Measurements from ENCODE around the gene CELF4. TPM values are rescaled to one million over a fixed set of nuclear protein-coding genes. Genes with fewer than 3 reads are reported as not detected.

The CELF4 gene
- total RNA-seq, 1 experiment from 2014 or later: 0.11 TPM

DNA sequence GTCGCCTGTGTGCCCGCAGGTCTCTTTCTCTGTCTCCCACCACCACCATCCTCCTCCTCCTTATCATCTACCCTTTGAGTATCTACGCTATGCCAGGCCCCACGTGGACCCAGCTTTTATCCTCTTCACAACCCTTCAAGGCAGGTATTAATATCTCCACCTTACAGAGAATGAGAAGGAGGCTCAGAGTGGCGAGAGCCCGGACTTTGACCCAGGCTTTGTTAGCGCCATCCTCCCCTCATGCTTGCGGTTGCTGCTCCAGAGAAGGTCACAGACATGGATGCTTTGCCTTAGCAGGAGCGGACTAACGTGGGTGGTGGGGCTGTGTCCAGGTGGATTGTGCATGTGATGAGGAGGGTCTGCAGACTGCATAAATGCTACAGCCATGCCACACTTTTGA lies 119.8 kb downstream of the CELF4 start:
- H3K4me3 Mint-ChIP-seq (ENCODE audit: unreplicated experiment): no peak overlapping the region
- CTCF ChIA-PET: no interaction called here
- no TSS peak for BruUV-seq (replicated peaks)
- no peaks in the 10 kb centered on the region for H3K4me1 Mint-ChIP-seq (ENCODE audit: low read depth, unreplicated experiment)
- Histone ChIP-seq H3K36me3 (ENCODE audit: control insufficient read depth, insufficient read depth, low read length) (no peaks in the 10 kb centered on the region), H3K9me3 (no peaks in the 10 kb centered on the region), H3K4me1 (no peaks in the 10 kb centered on the region), H3K27me3 (replicated peaks; ENCODE audit: control insufficient read depth, insufficient read depth, low read length) (no peaks in the 10 kb centered on the region), H3K4me3 (ENCODE audit: low read depth, low read length) (no peak overlapping the region)
- intact Hi-C loops (cut with micrococcal nuclease; ENCODE audit: unreplicated experiment): no loop called here
- H3K36me3 Mint-ChIP-seq (ENCODE audit: insufficient read depth, unreplicated experiment): no peaks in the 10 kb centered on the region
- POLR2A ChIA-PET: no interaction called here
- H3K27me3 Mint-ChIP-seq (ENCODE audit: insufficient read depth, unreplicated experiment): peaks cover 8% of the 10 kb centered on the region
- no peak for DNase-seq
- H3K27ac Mint-ChIP-seq (ENCODE audit: unreplicated experiment): no peak overlapping the region
- TF ChIP-seq, protein P1, sequence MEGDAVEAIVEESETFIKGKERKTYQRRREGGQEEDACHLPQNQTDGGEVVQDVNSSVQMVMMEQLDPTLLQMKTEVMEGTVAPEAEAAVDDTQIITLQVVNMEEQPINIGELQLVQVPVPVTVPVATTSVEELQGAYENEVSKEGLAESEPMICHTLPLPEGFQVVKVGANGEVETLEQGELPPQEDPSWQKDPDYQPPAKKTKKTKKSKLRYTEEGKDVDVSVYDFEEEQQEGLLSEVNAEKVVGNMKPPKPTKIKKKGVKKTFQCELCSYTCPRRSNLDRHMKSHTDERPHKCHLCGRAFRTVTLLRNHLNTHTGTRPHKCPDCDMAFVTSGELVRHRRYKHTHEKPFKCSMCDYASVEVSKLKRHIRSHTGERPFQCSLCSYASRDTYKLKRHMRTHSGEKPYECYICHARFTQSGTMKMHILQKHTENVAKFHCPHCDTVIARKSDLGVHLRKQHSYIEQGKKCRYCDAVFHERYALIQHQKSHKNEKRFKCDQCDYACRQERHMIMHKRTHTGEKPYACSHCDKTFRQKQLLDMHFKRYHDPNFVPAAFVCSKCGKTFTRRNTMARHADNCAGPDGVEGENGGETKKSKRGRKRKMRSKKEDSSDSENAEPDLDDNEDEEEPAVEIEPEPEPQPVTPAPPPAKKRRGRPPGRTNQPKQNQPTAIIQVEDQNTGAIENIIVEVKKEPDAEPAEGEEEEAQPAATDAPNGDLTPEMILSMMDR (IDR thresholded peaks at IDR 0.05; ENCODE audit: insufficient read depth in 1 of 2, low read depth in 1 of 2, low read length in 1 of 2, severe bottlenecking in 1 of 2, unreplicated experiment in 1 of 2): no peak
- H3K9me3 Mint-ChIP-seq (ENCODE audit: unreplicated experiment): no peaks in the 10 kb centered on the region

DNA sequence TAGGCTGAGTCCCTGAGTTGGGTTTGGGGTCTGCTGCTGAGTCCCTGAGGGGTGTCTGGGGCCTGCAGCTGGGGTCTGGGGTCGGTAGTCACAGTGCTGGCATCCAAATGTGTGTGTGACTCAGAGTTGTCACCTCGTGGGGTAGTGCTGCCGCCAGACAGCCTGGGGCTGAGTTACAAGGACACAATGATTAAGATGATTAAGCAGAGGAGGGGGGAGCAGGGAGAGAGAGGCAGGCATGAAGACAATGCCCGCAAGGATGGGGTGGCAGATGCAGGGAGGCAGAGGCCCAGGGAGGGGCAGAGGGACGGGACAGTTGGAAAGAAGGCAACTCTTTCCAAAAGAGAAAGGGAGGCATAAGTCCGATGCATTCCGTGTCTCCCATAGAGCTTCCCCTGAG lies 120.2 kb downstream of the CELF4 start:
- no peak overlapping the region for H3K4me3 Mint-ChIP-seq (ENCODE audit: unreplicated experiment)
- CTCF ChIA-PET: no interaction called here
- Histone ChIP-seq H3K4me1 (no peaks in the 10 kb centered on the region), H3K4me3 (ENCODE audit: low read depth, low read length) (no peak overlapping the region), H3K9me3 (no peaks in the 10 kb centered on the region), H3K27me3 (replicated peaks; ENCODE audit: control insufficient read depth, insufficient read depth, low read length) (no peaks in the 10 kb centered on the region), H3K36me3 (ENCODE audit: control insufficient read depth, insufficient read depth, low read length) (no peaks in the 10 kb centered on the region)
- no peak for DNase-seq
- no peaks in the 10 kb centered on the region for H3K36me3 Mint-ChIP-seq (ENCODE audit: insufficient read depth, unreplicated experiment)
- H3K27me3 Mint-ChIP-seq (ENCODE audit: insufficient read depth, unreplicated experiment): peaks cover 8% of the 10 kb centered on the region
- intact Hi-C loops (cut with micrococcal nuclease; ENCODE audit: unreplicated experiment): no loop called here
- H3K4me1 Mint-ChIP-seq (ENCODE audit: low read depth, unreplicated experiment): no peaks in the 10 kb centered on the region
- H3K9me3 Mint-ChIP-seq (ENCODE audit: unreplicated experiment): no peaks in the 10 kb centered on the region
- TF ChIP-seq, protein P1 (IDR thresholded peaks at IDR 0.05; ENCODE audit: insufficient read depth in 1 of 2, low read depth in 1 of 2, low read length in 1 of 2, severe bottlenecking in 1 of 2, unreplicated experiment in 1 of 2): no peak
- POLR2A ChIA-PET: no interaction called here
- no peak overlapping the region for H3K27ac Mint-ChIP-seq (ENCODE audit: unreplicated experiment)
- BruUV-seq (replicated peaks): no TSS peak

DNA sequence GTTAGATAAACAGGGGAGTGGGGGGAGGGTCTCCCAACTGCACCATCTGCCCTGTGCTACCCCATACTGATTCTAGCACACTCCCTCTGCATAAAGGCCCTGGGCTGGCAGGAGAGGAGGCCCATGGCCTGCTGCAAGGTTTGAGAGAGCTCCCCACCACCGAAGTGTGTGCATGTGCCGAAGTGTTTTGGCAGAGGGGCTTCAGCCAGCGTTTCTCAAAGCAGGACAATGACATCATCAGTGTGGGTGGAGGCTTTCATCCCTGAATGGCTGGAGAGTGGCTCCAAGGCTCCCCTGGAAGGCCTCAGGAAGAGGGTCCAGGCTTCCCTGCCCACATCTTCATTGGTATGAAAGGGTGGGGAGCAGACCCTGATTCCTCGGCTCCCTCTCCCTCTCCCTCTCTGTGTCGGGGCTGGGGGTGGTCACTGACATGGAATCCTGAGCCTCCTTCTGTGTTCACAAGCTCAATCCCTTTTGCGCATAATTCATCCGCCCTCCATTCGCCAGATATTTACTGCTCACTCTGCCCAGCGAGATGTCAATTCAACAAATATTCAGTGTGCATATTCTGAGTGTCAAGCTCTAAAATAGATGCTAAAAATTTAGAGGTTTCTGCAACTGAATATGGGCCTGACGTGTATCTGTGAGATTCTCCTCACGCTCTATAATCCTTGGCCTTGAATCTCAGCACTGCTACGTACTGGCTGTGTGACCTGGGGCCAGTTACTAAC lies 122.1 kb downstream of the CELF4 start:
- Mint-ChIP-seq H3K9me3 (ENCODE audit: unreplicated experiment) (no peaks in the 10 kb centered on the region), H3K4me1 (ENCODE audit: low read depth, unreplicated experiment) (no peaks in the 10 kb centered on the region), H3K27me3 (ENCODE audit: insufficient read depth, unreplicated experiment) (peaks cover 8% of the 10 kb centered on the region), H3K4me3 (ENCODE audit: unreplicated experiment) (no peak overlapping the region), H3K36me3 (ENCODE audit: insufficient read depth, unreplicated experiment) (no peaks in the 10 kb centered on the region), H3K27ac (ENCODE audit: unreplicated experiment) (no peak overlapping the region)
- ChIA-PET POLR2A (no interaction called here), CTCF (no interaction called here)
- DNase-seq: no peak
- no peaks in the 10 kb centered on the region for H3K4me1 ChIP-seq
- intact Hi-C loops (cut with micrococcal nuclease; ENCODE audit: unreplicated experiment): loop anchor here (1.0 to 5.0 kb wide), 2 partner anchors 34 to 95 kb away; no protein-coding TSS in a partner anchor
- no peaks in the 10 kb centered on the region for H3K36me3 ChIP-seq (ENCODE audit: control insufficient read depth, insufficient read depth, low read length)
- H3K27me3 ChIP-seq (replicated peaks; ENCODE audit: control insufficient read depth, insufficient read depth, low read length): no peaks in the 10 kb centered on the region
- BruUV-seq (replicated peaks): no TSS peak
- TF ChIP-seq, protein P1 (IDR thresholded peaks at IDR 0.05; ENCODE audit: insufficient read depth in 1 of 2, low read depth in 1 of 2, low read length in 1 of 2, severe bottlenecking in 1 of 2, unreplicated experiment in 1 of 2): no peak
- no peaks in the 10 kb centered on the region for H3K9me3 ChIP-seq
- no peak overlapping the region for H3K4me3 ChIP-seq (ENCODE audit: low read depth, low read length)
